Esophagus mucosa (tissue), 1 donor: ENCODE measurements around the gene IGSF10. TPM values are rescaled to one million over a fixed set of nuclear protein-coding genes. Genes with fewer than 3 reads are reported as not detected.
"Not testable (repeated sequence)": the region's sequence is repeated elsewhere in the genome, so short reads cannot be mapped to it uniquely, and the experiment has no call there.

Source experiments
- ATAC-seq: fragments of 200-7000 bp; cut with Tn5 transposase; one replicate; pipeline ENCODE4 v1.9.1; 2020
- total RNA-seq: library from RNA; stranded (reverse); gene quantifications from one replicate; pipeline ENCODE4 v1.2.4, GENCODE V29; 2023
- donor health status: DM: yes; HTN: yes; CAD: no.

The IGSF10 gene
- 0.20 TPM for total RNA-seq

- ATAC-seq = peak; percentile 60
Observed at GRCh38 chr3:151460774-151461450, at the start of gene IGSF10. IGSF10 (minus strand) TSS chr3:151461061; CDS start chr3:151458709, 2,352 bp downstream.

GRCh38 chr3:151509468-151510135, 48.7 kb upstream of the IGSF10 start:
- not testable (repeated sequence) for ATAC-seq

GRCh38 chr3:151504606-151505005, 43.7 kb upstream of the IGSF10 start:
- no peak for ATAC-seq

GRCh38 chr3:151503074-151503473, 42.2 kb upstream of the IGSF10 start:
- no peak for ATAC-seq

- no peak for ATAC-seq
Observed at GRCh38 chr3:151501923-151502632, 41.2 kb upstream of the IGSF10 start.

GRCh38 chr3:151501171-151501922, 40.5 kb upstream of the IGSF10 start:
- ATAC-seq = no peak

GRCh38 chr3:151499168-151499567, 38.3 kb upstream of the IGSF10 start:
- ATAC-seq = no peak

GRCh38 chr3:151491525-151491924, 30.7 kb upstream of the IGSF10 start:
- ATAC-seq = no peak

- ATAC-seq = not testable (repeated sequence)
Observed at GRCh38 chr3:151487833-151488232, 27.0 kb upstream of the IGSF10 start.

- no peak for ATAC-seq
Observed at GRCh38 chr3:151483961-151484520, 23.2 kb upstream of the IGSF10 start.

- ATAC-seq = no peak
Observed at GRCh38 chr3:151483488-151483887, 22.6 kb upstream of the IGSF10 start.

GRCh38 chr3:151480492-151480891, 19.6 kb upstream of the IGSF10 start:
- ATAC-seq = no peak

GRCh38 chr3:151479452-151479851, 18.6 kb upstream of the IGSF10 start:
- ATAC-seq = no peak

- no peak for ATAC-seq
Observed at GRCh38 chr3:151478335-151478697, 17.5 kb upstream of the IGSF10 start.

GRCh38 chr3:151477591-151478334, 16.9 kb upstream of the IGSF10 start:
- ATAC-seq = no peak

- no peak for ATAC-seq
Observed at GRCh38 chr3:151476344-151477018, 15.6 kb upstream of the IGSF10 start.

- ATAC-seq = peak; percentile 54
Observed at GRCh38 chr3:151468284-151468917, 7.5 kb upstream of the IGSF10 start.

- ATAC-seq = no peak
Observed at GRCh38 chr3:151467069-151467468, 6.2 kb upstream of the IGSF10 start.

GRCh38 chr3:151462991-151463390, 2.1 kb upstream of the IGSF10 start:
- no peak for ATAC-seq

GRCh38 chr3:151462278-151462780, 1.5 kb upstream of the IGSF10 start:
- no peak for ATAC-seq

- ATAC-seq = no peak
Observed at GRCh38 chr3:151460228-151460627, 633 bp downstream of the IGSF10 start.
